ENCODE data around the gene KCNAB1. TPM values are rescaled to one million over a fixed set of nuclear protein-coding genes. Genes with fewer than 3 reads are reported as not detected.
"Not testable (repeated sequence)": the region's sequence is repeated elsewhere in the genome, so short reads cannot be mapped to it uniquely, and the experiment has no call there.

Gene KCNAB1
- total and polyA plus RNA-seq, 12 donors = 1.4 to 5.0 (median 2.5) TPM

GRCh38 chr3:156271508-156271907 lies 151.1 kb downstream of the KCNAB1 start:
- DNase-seq = no peak
- 88 to 89% methylated on average over 3 of the region's 3 CpGs for WGBS, 2 donors

GRCh38 chr3:156271995-156272719 lies 151.8 kb downstream of the KCNAB1 start:
- Histone ChIP-seq H3K36me3 (no peaks in the 10 kb centered on the region), H3K27ac (no peak overlapping the region), H3K4me3 (no peak overlapping the region), H3K4me1 (no peaks in the 10 kb centered on the region), H3K9me3 (peaks cover 0 to 12% (median 0%) of the 10 kb centered on the region in 11 donors), H3K27me3 (no peaks in the 10 kb centered on the region)
- 92 to 93% methylated on average over 7 of the region's 7 CpGs for WGBS, 2 donors
- TF ChIP-seq CTCF (IDR thresholded peaks at IDR 0.05) = no peak
- intact Hi-C loops (cut with DNase I) = no loop called here
- ATAC-seq (no peak), DNase-seq (no peak)

More at GRCh38 chr3:156271508-156271907, 151.1 kb downstream of the KCNAB1 start:
- Histone ChIP-seq H3K4me3 (no peak overlapping the region), H3K27ac (no peak overlapping the region), H3K36me3 (no peaks in the 10 kb centered on the region), H3K4me1 (no peaks in the 10 kb centered on the region), H3K27me3 (no peaks in the 10 kb centered on the region), H3K9me3 (peaks cover 0 to 12% (median 0%) of the 10 kb centered on the region in 11 donors)
- intact Hi-C loops (cut with DNase I) = no loop called here
- no peak for ATAC-seq
- no peak for TF ChIP-seq CTCF (IDR thresholded peaks at IDR 0.05)

- Histone ChIP-seq H3K4me1 (no peaks in the 10 kb centered on the region), H3K9me3 (peaks cover 0 to 12% (median 0%) of the 10 kb centered on the region in 11 donors), H3K36me3 (no peaks in the 10 kb centered on the region), H3K4me3 (no peak overlapping the region), H3K27ac (no peak overlapping the region), H3K27me3 (no peaks in the 10 kb centered on the region)
- TF ChIP-seq CTCF (IDR thresholded peaks at IDR 0.05) = no peak
- 85 to 88% methylated on average over 6 of the region's 6 CpGs for WGBS, 2 donors
- ATAC-seq = no peak
- no peak for DNase-seq
- intact Hi-C loops (cut with DNase I) = no loop called here
Measured at GRCh38 chr3:156273111-156273694, 152.8 kb downstream of the KCNAB1 start.

- TF ChIP-seq CTCF (IDR thresholded peaks at IDR 0.05) = no peak
- no peak for ATAC-seq
- 97% methylated on average over 2 of the region's 2 CpGs for WGBS, 2 donors
- H3K27me3 ChIP-seq = no peaks in the 10 kb centered on the region
- H3K4me3 ChIP-seq = no peak overlapping the region
- H3K27ac ChIP-seq = no peak overlapping the region
- H3K4me1 ChIP-seq = no peaks in the 10 kb centered on the region
- intact Hi-C loops (cut with DNase I) = no loop called here
- no peak for DNase-seq
- H3K9me3 ChIP-seq = peaks cover 0 to 12% (median 0%) of the 10 kb centered on the region in 11 donors
- H3K36me3 ChIP-seq = no peaks in the 10 kb centered on the region
Measured at GRCh38 chr3:156274791-156275190, 154.4 kb downstream of the KCNAB1 start.

- H3K4me3 ChIP-seq; H3K27ac ChIP-seq; intact Hi-C loops (cut with DNase I); H3K4me1 ChIP-seq; DNase-seq; ATAC-seq; H3K9me3 ChIP-seq; H3K36me3 ChIP-seq; H3K27me3 ChIP-seq: not testable (repeated sequence)
- WGBS, 2 donors = 96% methylated on average over 24 of the region's 24 CpGs
Measured at GRCh38 chr3:156284637-156285036, 164.3 kb downstream of the KCNAB1 start.
